HG03060 (cell line): ENCODE measurements around the gene TMEM19.
A peak's percentile ranks its signal among the peaks of the same experiment; 100 is the strongest.
"Not testable (repeated sequence)": the region's sequence is repeated elsewhere in the genome, so short reads cannot be mapped to it uniquely, and the experiment has no call there.

Experiments used
- ATAC-seq: cut with Tn5 transposase; IDR thresholded peaks from one replicate; pipeline ENCODE4 v1.9.1; 2021; ENCODE audit warnings: low read depth, moderate number of reproducible peaks; ENCODE audit not compliant: unreplicated experiment

TMEM19 gene

DNA sequence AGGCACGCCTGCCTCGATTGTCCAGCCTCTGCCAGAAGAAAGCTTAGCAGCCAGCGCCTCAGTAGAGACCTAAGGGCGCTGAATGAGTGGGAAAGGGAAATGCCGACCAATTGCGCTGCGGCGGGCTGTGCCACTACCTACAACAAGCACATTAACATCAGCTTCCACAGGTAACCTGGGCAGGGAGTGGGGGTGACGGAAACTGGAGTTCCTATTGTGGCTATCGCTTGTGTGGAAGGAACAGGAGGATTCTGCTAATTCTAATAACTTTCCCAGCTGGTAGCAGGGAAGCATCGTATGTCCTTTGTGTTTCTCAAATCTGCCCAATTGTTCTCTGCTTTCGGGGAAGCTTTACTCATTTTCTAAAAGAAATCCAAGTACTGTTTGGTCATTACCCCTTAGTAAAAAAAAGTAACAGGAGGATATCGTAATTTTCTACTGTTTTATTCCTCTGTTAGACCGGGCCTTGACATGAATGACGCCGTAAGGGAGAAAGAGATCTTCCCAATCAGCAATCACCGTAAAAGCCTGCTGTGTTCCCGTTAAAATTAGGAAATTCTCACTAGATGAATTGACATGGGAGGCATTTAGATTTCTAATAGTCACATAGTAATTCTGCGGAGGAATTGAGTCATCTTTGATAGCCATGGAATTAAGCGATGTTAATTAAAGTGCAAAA lies 21.3 kb upstream of the TMEM19 start:
- ATAC-seq = no peak

DNA sequence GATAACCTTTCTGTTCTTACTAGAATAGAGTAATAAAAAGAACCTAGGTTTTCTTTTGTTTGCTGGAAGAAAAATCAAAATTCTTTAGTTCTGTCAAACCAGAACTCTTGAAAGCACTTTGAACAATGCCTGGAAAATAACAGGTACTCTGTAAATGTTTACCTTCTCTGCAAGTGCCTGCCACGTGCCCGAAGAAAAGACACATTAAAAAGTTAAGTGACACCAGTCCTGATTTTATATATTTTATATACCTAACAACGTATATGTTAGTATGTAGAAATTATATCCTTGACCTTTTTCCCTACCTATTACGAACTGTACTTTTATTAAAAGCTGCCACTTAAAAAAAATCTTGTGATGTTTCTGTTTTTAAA lies 20.8 kb upstream of the TMEM19 start:
- ATAC-seq = no peak

GRCh38 chr12:71666259-71666658 lies 19.6 kb upstream of the TMEM19 start:
- ATAC-seq = no peak

DNA sequence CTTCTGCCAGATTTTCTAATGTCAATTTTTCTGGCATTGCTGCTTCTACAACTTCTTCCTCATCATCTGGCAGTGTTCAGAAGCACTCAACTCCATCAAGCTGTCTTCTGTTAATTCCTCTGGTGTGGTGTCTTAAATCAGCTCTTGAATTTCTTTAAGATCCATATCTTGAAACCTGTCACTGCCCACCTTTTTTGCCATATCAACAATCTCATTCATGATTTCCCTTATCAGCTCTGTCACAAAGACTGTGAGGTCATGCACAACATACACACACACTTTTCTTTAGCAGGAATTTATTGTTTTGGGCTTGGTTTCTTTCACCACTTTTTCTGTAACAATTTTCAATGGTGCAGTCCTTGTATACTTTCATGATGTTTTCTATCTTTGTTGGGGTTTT lies 14.6 kb upstream of the TMEM19 start:
- ATAC-seq = no peak

DNA sequence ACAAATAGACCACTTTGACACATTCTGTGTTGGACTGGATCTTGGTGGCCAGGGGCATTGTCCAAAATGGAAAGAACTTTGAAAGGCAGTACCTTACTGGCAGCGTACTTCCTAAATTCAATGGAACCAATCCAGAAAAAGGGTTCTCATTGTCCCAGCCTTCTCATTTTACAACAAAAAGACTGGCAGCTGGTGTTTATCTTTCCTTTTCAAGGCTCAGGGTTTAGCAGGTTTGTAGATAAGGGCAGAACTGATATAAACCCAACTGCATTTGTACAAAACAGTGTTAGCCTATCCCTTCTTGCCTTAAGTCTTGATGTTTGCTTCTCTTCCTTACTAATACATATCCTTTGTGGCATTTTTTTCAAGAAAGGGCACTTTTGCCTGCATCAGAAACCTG lies 14.1 kb upstream of the TMEM19 start:
- ATAC-seq = no peak

GRCh38 chr12:71682466-71682865 lies 3.4 kb upstream of the TMEM19 start:
- no peak for ATAC-seq

- no peak for ATAC-seq
These were observed 2.2 kb upstream of the TMEM19 start for GRCh38 chr12:71683633-71684032.

- no peak for ATAC-seq
These were observed 1.8 kb upstream of the TMEM19 start for GRCh38 chr12:71684081-71684480.

- ATAC-seq = no peak
These were observed 473 bp upstream of the TMEM19 start for GRCh38 chr12:71685312-71685906.

DNA sequence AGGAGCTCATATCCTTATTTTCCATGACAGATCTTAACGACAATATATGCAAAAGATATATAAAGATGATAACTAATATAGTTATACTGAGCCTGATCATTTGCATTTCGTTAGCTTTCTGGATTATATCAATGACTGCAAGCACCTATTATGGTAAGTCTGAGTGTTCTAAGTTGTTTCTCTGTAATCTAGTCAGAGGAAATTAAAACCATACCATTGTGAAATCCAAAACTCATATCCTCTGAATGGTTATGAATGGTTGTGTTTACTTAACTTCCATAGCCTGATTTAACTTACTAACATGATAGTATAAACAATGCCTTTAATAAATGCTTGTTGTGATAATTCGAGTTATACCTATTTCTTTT lies 760 bp downstream of the TMEM19 start:
- no peak for ATAC-seq

DNA sequence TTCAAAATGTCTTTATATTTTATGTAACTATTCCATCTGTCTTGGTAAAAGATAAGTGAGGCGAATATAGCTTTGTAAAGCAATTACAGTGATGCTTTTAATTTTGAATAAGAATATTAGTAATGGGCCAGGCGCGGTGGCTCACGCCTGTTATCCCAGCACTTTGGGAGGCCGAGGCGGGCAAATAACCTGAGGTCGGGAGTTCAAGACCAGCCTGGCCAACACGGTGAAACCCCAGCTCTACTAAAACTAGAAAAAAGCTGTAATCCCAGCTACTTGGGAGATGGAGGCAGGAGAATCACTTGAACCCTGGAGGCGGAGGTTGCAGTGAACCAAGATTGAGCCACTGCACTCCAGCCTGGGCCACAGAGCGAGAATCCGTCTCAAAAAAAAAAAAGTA lies 1.3 kb downstream of the TMEM19 start:
- not testable (repeated sequence) for ATAC-seq

DNA sequence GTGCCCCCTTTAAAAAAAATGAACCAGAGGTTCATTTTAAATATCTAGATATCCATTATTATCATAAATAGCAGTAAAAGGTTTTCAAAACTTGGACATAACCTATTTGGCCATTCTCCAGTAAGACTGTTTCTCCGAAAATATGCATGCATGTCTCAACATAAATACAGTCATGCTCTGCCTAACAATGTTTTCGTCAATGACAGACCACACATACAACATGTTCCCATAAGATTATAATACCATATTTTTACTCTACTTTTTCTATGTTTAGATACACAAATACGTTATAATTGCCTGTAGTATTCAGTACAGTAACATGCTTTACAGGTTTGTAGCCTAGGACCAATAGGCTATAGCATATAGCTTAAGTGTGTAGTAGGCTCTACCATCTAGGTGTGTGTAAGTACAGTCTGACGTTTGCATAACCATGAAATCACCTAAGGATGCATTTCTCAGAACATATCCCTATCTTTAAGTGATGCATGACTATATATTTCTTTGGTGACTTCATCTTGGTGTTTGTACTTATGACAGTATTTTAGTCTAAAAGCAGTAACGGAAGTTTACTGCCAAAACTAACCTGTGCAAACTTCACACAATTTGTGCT lies 3.2 kb downstream of the TMEM19 start:
- ATAC-seq = no peak

- no peak for ATAC-seq
These were observed 5.7 kb downstream of the TMEM19 start for GRCh38 chr12:71691504-71692129.

- ATAC-seq = no peak
These were observed 7.2 kb downstream of the TMEM19 start for GRCh38 chr12:71693126-71693525.

DNA sequence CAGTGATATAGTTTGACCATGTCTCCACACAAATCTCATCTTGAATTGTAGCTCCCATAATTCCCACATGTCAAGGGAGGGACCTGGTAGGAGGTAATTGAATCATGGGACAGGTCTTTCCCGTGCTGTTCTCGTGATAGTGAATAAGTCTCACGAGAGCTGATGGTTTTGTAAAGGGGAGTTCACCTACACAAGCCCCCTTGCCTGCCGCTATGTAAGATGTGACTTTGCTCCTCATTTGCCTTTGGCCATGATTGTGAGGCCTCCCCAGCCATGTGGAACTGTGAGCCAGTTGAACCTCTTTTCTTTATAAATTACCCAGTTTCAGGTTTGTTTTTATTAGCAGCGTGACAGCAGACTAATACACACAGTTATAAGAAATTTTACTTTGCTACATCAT lies 7.8 kb downstream of the TMEM19 start:
- peak; percentile 2 for ATAC-seq

- peak; percentile 91 for ATAC-seq
These were observed 8.4 kb downstream of the TMEM19 start for GRCh38 chr12:71694099-71694820.

DNA sequence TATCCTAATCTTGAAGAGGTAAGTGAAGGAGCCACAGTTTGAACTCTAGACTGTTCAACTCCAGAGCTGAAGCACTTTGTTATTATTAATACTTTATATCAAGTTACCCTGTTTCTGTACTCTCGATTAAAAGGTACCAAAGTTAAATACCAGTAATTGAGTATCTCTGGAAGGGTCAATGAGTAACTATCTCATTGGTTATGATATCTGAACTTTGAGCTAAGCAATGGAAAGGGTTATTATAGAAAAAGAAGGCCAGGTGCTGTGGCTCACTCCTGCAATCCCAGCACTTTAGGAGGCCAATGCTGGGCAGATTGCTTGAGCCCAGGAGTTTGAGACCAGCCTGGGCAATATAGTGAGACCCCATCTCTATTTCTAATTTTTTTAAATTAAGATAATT lies 9.9 kb downstream of the TMEM19 start:
- no peak for ATAC-seq

DNA sequence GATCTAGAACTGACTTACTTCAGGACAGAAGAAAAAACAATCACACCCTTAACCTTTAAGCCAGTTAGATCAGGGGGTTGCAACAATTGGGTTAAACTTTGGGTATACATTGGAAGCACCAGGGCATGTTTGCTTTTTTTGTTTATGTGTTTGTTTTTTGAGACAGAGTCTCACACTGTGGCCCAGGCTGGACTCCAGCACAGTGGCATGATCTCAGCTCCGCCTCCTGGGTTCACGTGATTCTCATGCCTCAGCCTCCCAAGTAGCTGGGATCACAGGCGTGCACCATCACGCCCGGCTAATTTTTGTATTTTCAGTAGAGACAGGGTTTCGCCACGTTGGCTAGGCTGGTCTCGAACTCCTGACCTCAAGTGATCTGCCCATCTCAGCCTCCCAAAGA lies 16.3 kb downstream of the TMEM19 start:
- ATAC-seq = not testable (repeated sequence)

DNA sequence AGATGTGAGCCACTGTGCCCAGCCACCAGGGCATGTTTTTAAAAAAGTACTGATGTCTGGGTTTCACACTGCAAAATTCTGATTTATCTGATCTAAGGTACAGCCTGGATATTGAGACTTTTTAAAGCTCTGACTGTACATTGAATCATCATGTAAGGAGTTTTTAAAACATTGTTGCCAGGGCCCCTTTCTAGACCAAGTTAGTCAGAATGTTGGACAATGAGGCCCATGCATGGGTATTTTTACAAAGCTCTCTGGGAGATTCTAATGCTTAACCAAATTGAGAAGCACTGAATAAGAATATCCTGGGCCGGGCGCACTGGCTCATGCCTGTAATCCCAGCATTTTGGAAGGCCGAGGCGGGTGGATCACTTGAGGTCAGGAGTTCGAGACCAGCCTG lies 16.7 kb downstream of the TMEM19 start:
- ATAC-seq = no peak

DNA sequence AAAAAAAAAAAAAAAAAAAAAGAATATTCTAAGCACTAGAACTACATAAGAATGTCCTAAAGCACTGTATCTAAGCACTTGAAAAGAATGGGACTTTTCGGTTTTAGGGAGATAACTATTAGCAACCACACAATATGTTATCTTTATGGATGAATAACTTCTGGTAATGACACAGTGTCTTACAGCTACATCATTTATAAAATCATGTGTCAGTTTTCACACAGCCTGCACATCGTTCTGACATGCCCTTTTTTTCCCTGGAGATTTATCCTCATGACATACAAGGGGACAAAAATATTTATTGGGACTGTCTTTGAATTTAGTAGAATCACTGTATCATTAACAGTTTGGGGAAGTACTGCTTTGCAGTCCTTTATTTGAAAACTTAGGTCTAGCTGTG lies 17.3 kb downstream of the TMEM19 start:
- no peak for ATAC-seq

DNA sequence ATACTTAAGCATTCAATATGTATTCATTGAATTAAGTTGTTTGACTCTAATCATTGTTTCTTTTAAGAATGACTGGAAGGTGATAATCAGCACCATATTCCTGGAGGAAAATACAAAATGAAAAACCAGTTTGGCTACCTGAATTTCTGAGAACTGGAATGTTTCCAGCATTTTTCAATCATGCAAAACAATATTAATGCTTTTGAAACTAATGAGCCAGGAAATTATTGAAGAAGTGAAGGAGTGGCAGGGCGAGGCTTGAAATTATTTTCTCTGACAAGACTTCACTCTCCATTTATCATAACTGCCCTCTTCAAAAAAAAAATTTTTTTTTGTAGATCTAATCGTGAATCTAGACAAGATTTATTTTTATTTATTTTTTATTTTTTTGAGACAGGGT lies 19.0 kb downstream of the TMEM19 start:
- no peak for ATAC-seq
